GM12873 (cell line): ENCODE results near the gene GALNT14.

Experiments
- TF ChIP-seq, protein P1 (sequence below): IDR thresholded peaks from 2 replicates; pipeline ENCODE4 v1.5.1; 2012; ENCODE audit warnings: low read depth, mild to moderate bottlenecking, moderate library complexity, low read length, control low read depth; ENCODE audit not compliant: insufficient read depth; ENCODE audit errors: missing control alignments

GALNT14 gene

GRCh38 chr2:31134480-31134879 lies 3.8 kb downstream of the GALNT14 start:
- TF ChIP-seq, protein P1, sequence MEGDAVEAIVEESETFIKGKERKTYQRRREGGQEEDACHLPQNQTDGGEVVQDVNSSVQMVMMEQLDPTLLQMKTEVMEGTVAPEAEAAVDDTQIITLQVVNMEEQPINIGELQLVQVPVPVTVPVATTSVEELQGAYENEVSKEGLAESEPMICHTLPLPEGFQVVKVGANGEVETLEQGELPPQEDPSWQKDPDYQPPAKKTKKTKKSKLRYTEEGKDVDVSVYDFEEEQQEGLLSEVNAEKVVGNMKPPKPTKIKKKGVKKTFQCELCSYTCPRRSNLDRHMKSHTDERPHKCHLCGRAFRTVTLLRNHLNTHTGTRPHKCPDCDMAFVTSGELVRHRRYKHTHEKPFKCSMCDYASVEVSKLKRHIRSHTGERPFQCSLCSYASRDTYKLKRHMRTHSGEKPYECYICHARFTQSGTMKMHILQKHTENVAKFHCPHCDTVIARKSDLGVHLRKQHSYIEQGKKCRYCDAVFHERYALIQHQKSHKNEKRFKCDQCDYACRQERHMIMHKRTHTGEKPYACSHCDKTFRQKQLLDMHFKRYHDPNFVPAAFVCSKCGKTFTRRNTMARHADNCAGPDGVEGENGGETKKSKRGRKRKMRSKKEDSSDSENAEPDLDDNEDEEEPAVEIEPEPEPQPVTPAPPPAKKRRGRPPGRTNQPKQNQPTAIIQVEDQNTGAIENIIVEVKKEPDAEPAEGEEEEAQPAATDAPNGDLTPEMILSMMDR = no peak

GRCh38 chr2:31132786-31133185 lies 5.5 kb downstream of the GALNT14 start:
- TF ChIP-seq, protein P1 = no peak

GRCh38 chr2:31131871-31132270 lies 6.4 kb downstream of the GALNT14 start:
- TF ChIP-seq, protein P1 = no peak

GRCh38 chr2:31129375-31130171 lies 8.7 kb downstream of the GALNT14 start:
- TF ChIP-seq, protein P1 = no peak

DNA sequence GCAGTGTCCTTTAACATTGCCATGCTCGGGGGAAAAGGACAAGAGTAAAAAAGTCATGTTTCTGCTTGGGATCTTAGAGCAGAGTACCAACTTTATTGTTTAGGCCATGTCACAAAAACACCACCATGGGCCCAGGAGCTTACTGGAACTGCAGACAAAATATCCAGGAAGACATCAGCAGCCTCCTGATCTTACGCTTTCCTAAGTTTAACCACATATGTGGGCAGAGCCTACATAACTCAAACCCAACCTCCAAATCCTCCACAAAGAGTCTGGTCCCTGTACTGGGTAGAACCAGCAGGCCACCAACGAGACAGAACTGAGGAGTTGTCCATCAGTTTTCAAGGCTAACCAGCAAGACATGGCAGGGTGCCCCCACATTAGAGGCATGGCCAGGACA lies 10.3 kb downstream of the GALNT14 start:
- TF ChIP-seq, protein P1 = no peak

DNA sequence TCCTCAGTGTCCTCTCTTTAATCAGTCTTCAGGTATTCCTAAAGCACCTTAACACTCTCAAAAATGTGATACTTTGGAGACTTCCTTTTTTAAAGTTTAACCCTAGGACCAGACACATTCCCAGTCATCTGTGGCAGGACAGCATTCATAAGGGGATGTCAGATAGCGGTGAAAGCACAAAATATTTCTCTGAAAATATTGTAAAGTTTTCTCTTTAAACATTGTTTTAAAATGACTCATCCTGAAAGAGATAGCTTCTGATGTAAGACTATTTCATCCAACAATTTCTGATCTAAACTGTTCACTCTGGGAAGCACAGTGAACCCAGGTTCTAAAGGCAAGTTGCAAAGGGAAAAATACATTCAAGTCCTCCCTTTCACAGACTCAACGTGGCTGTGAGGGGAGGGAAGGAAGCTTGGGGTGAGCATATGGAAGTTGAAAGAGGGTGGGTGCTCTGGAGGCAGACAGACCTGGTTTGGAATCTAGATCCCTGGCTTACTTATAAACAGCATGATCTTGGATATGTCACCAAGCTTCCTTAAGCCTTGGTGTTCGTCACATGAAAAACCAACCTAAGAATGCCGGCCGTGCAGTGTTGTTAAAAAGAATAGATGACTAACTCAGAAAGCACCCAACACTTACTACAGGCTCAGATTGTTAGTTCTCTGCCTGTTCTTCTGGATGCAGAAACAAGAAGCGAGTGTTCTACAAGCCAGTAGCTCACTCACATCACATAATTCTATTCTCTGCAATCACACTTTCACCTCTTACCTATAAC lies 12.1 kb downstream of the GALNT14 start:
- TF ChIP-seq, protein P1 = no peak

DNA sequence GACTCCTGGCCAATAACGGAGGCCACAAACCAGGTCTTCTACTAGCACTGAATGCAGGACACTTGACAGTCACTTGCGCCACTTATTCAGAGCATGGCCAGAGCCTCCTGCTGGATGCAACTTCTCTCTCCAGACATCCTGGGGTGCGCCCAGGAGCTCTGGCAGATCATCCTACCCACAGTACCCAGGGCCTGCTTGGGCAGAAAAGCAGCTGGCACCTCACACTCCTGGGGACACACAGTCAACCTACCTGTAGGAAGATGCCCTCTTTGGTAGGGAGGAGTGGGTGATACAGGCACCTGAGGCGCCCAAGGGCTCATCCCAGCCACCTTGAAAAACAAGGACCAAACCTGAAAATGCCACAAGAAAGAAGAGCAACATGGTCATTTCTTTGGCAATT lies 13.3 kb downstream of the GALNT14 start:
- TF ChIP-seq, protein P1 = no peak
